Mucosa of stomach (tissue), 1 donor: Measurements from ENCODE around the gene AOAH.

ENCODE experiments used
- H3K27me3 ChIP-seq: one replicate; pipeline ENCODE4 v1.7.0; 2013; ENCODE audit warnings: mild to moderate bottlenecking, low read length; ENCODE audit not compliant: control insufficient read depth, insufficient read depth
- H3K36me3 ChIP-seq: one replicate; pipeline ENCODE4 v1.7.0; 2013; ENCODE audit warnings: low read length; ENCODE audit not compliant: control insufficient read depth, insufficient read depth
- H3K4me1 ChIP-seq: one replicate; pipeline ENCODE4 v1.7.0; 2013; ENCODE audit warnings: mild to moderate bottlenecking, low read length; ENCODE audit not compliant: control insufficient read depth, insufficient read depth
- H3K4me3 ChIP-seq: one replicate; pipeline ENCODE4 v1.7.0; 2013; ENCODE audit warnings: low read length
- H3K9ac ChIP-seq: one replicate; pipeline ENCODE4 v1.7.0; 2013; ENCODE audit warnings: mild to moderate bottlenecking, low read length, moderate library complexity
- H3K9me3 ChIP-seq: one replicate; pipeline ENCODE4 v1.7.0; 2013; ENCODE audit warnings: mild to moderate bottlenecking, low read length, moderate library complexity; ENCODE audit not compliant: control insufficient read depth
- donor health status: Pancreatic carcinoma.

Gene AOAH

DNA sequence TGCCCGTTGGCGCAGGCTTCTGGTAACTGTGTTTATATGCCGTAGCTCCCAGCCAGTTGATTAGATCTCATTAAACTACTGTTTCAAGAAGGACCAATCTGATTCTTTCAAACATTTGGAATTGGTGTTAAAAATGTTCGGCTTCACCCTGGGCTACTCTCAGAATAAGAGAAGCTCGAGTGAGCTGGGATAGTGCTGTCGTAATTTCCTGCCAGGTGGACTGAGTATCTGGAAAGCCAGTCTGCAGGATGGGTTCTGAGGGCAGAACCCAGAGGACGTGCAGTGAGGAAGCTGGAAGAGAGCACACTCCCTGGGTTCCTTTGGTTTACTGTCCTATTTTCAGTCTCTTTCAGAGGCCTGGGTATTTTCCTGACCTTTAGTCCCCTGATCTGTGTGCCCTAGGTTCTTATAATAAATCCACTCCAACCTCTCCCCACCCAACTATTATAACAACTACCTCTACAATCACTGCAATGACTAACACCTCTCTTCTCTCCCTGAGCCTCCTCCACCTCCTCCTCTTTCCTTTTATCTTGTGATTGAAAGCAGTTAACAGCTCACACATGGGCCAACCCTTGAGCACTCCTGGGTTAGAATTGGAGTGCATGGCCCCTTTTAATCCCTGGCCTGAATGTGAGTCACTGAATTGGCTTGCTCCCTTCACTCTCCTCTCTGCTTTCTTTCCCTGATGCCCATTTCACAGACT, 63.0 kb downstream of the AOAH start:
- H3K27me3 ChIP-seq: no peaks in the 10 kb centered on the region
- H3K36me3 ChIP-seq: no peaks in the 10 kb centered on the region
- H3K4me1 ChIP-seq: no peaks in the 10 kb centered on the region
- H3K9me3 ChIP-seq: no peaks in the 10 kb centered on the region
- H3K9ac ChIP-seq: no peak overlapping the region
- no peak overlapping the region for H3K4me3 ChIP-seq

DNA sequence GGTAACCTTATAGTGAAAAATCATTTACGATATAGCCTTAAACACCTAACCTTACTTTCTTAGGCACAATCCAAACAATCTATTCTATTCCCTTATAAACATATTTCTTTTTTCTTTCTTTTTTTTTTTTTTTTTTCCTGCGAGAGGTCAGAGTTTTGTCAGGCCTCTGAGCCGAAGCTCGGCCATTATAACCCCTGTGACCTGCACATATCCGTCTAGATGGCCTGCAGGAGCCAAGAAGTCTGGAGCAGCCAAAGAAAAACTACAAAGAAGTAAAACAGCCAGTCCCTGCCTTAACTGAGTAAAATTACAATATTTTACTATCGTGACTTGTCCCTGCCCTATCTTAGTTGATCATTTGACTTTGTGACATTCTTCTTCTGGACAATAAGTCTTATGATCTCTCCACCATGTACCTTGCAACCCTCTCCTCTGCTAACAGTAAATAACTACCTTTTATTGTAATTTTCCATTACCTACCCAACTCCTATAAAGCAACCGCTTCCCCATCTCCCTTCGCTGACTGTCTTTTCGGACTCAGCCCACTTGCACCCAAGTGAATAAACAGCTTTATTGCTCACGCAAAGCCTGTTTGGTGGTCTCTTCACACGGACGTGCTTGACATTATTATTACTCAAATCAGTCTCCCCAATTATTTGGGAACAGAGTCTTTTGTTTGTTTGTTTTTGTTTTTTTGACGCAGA, 64.5 kb downstream of the AOAH start:
- H3K9ac ChIP-seq: no peak overlapping the region
- H3K4me1 ChIP-seq: no peaks in the 10 kb centered on the region
- no peaks in the 10 kb centered on the region for H3K9me3 ChIP-seq
- no peak overlapping the region for H3K4me3 ChIP-seq
- H3K36me3 ChIP-seq: no peaks in the 10 kb centered on the region
- no peaks in the 10 kb centered on the region for H3K27me3 ChIP-seq

DNA sequence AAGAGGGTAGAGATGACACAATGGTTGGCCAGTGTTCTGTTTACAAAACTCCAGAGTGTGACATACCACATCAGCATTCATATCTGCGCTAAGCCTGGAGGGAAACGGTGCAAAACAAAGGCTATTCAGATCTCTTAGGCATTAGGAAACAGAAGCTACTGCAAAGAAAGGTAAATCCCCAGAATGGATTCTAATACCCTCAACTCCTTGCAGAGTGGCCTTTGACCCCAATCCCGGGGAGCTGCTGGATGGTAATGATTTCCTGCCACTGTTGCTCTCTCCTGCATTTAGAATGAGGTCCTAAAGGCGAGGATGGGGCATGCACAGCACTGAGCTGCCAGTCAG, 65.2 kb downstream of the AOAH start:
- Histone ChIP-seq H3K9me3 (no peaks in the 10 kb centered on the region), H3K4me1 (no peaks in the 10 kb centered on the region), H3K27me3 (no peaks in the 10 kb centered on the region), H3K9ac (no peak overlapping the region), H3K36me3 (no peaks in the 10 kb centered on the region), H3K4me3 (no peak overlapping the region)

DNA sequence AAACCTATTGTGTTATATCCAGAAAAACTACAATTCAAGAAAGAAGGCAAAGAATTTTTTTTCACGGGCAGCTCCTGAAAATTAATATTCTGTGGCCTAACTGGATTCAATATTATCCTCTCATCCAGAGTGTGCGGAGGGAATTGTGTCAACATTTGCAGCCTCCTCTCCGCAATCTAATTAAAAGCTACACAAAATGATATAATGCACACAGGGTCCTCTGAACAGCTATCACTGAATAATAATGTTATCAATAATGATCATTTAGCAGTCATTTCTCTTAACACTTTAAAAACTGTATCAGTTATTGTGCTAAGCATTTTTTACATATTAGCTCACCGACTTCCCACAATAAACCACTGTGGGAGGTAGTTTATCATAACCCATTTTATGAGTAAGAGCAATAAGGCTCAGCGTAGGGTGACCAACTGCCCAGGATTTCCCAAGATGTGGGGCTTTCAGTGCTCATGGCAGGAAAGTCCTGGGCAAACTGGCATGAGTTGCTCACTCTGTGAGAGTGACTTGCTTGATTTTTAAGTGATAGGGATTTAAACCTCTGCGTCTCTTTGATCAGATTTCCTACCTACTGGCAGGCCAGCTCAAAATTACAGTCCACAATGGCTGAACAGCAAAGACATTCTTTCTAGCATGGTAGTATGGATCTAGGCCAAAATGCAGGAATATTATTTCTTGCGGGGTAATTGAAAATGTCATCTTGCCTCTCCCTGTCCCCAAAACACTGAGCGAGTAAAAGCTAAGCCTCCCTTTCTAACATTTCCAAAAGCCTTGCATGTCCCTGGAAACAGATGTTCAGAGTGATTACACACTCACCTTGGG, 65.7 kb downstream of the AOAH start:
- Histone ChIP-seq H3K9me3 (no peaks in the 10 kb centered on the region), H3K9ac (no peak overlapping the region), H3K36me3 (no peaks in the 10 kb centered on the region), H3K27me3 (no peaks in the 10 kb centered on the region), H3K4me1 (no peaks in the 10 kb centered on the region), H3K4me3 (no peak overlapping the region)

DNA sequence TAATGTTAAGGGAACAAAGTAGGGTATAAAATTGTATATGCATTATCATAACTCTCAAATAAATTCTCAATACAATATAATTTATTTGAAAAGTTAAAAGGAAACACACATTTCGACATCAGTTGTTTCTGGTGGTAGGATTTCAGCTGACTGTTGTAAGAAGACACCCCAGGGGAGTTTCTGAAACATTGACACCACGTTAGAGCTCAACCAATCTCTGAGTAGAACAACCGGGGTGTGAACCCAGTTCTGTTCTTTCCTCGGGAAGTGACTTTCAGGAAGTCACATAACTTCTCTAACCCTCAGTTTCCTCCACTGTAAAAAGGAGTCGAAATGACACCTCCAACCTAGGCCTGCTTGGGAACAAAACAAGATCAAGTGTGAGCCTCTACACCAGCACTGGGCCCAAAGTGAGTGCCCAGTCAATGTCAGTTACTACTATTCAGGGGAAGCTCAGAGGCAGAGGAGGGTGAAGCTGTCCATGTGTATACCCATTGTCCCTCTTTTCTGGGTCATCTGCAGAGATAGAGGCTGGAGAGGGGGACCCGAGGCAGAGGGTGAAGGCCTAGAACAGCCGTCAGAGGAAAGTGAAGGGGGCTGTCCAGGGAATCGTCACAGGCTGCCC, 67.1 kb downstream of the AOAH start:
- no peak overlapping the region for H3K9ac ChIP-seq
- H3K36me3 ChIP-seq: no peaks in the 10 kb centered on the region
- no peak overlapping the region for H3K4me3 ChIP-seq
- H3K9me3 ChIP-seq: no peaks in the 10 kb centered on the region
- no peaks in the 10 kb centered on the region for H3K27me3 ChIP-seq
- no peaks in the 10 kb centered on the region for H3K4me1 ChIP-seq

DNA sequence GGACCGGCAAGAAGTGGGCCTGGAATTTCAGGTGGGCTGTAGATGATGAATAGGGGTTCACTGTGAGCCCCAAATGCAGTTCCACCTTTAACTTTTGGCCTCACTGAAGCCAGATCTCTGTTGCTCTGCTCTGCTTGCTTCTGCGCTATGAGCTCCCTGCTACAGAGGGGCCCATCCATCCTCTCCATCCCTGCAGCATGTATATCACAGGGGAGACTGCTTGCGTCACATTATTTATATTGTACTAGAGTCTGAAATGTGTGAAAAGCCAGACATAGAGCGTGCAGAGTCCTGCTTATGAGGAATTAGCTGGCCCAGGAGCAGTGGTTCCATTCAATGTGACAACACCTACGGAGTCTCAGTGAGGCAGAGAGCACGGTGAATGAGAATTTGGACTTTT, 69.9 kb downstream of the AOAH start:
- H3K4me1 ChIP-seq: no peaks in the 10 kb centered on the region
- H3K27me3 ChIP-seq: no peaks in the 10 kb centered on the region
- no peaks in the 10 kb centered on the region for H3K9me3 ChIP-seq
- no peak overlapping the region for H3K4me3 ChIP-seq
- H3K9ac ChIP-seq: no peak overlapping the region
- H3K36me3 ChIP-seq: no peaks in the 10 kb centered on the region

DNA sequence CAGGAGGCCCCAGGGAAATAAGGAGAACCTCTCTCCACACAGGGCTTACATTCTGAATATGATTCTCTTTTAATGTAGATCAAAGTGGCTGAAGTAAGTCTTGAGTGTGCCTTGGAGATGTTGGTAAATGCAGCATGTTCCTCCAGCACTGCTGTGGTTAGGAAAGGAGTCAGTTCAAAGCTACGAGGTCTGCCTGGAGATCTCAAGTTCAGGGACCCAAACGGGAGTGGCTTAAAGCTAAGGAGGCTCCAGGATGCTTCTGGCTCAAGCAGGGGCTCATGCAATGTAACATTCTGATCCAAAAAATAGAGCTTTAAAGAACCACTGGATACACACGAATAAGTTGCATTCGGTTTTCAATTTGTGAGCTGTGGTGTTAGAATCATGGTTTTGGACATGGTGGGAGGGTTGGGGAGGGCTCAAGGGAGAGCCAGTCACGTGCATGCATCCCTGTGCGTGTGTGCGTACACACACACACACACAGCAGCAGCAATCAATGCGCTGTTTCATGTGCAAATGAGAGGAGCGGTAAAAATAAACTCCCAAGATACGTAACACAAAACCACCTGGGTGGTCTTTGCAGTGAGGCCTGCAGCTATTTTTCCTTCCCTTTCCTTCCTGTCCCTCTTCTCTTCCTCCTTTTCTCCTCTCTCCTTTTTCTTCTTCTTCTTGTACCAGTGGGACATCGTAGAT, 70.5 kb downstream of the AOAH start:
- no peaks in the 10 kb centered on the region for H3K36me3 ChIP-seq

DNA sequence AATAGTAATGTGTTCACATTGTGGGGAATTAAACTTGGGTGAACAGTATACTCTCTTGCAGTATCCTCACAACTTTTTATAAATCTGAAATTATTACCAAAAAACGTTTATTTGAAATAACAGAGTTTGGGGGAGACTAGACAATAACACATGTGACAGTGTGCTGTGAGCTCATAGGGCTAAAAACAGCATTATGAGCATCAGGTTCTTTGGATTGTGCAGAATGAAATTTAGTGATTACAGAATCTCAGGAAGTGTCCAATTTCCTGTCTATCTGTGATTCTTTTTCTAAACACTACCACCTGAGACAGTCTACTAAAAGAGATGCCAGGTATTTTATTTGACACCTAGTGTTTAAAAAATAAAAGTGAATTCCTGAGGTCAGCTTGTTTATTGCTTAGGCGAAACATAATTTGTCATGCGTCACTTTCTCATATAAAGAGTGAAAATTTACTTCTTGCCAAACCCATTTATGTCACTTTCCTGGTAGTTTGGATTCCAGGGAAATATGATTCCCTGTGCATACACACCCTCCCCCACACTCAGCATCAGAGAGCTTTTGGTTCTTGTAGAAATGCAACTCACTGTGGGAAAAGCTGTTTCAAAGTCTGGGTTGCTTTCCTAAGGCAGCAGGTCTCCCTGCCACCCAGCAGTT, 71.2 kb downstream of the AOAH start:
- H3K27me3 ChIP-seq: no peaks in the 10 kb centered on the region
- no peak overlapping the region for H3K9ac ChIP-seq
- H3K9me3 ChIP-seq: no peaks in the 10 kb centered on the region
- H3K4me3 ChIP-seq: no peak overlapping the region
- H3K36me3 ChIP-seq: no peaks in the 10 kb centered on the region
- no peaks in the 10 kb centered on the region for H3K4me1 ChIP-seq

More for the DNA sequence above, 70.5 kb downstream of the AOAH start:
- no peaks in the 10 kb centered on the region for H3K4me1 ChIP-seq
- no peaks in the 10 kb centered on the region for H3K27me3 ChIP-seq
- H3K9me3 ChIP-seq: no peaks in the 10 kb centered on the region
- H3K4me3 ChIP-seq: no peak overlapping the region
- H3K9ac ChIP-seq: no peak overlapping the region

DNA sequence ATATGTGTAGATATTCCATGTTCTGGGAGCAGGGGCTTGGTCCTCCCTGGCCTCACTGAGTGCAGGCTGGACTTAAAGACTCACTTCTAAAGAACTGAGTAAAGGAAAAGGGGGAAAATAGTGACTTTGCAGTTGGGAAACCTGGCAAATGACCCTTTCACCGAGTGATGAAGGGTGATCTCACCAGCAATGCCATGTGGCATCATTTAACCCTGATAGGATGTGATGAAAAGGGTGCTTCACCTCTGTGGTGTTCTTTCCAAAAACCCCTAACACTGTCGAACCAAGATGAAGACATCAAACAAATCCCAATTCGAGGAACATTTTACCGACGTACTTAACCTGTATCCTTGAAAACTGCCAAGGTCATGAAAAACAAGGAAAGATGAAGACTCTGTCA, 71.9 kb downstream of the AOAH start:
- H3K9ac ChIP-seq: no peak overlapping the region
- H3K4me1 ChIP-seq: no peaks in the 10 kb centered on the region
- H3K27me3 ChIP-seq: no peaks in the 10 kb centered on the region
- H3K36me3 ChIP-seq: no peaks in the 10 kb centered on the region
- H3K9me3 ChIP-seq: no peaks in the 10 kb centered on the region
- no peak overlapping the region for H3K4me3 ChIP-seq

DNA sequence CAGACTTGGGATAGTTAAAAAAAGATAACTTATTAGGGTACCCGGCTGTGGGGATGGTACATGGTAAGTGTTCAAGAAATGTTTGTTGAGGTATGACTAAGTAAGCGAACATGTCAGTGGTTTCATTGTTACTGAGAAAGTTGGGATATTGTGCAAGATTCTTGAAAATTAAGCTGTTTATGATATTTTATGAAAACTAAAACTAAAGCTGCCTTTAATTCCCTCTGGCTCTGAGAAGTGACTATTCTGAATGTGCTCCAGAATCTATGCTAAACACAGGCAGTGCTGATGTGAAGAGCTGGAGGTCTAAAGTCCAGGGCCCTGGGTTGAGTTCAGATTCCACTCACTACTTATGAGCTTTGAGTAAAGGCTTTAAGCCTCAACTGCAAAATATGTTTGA, 72.9 kb downstream of the AOAH start:
- no peak overlapping the region for H3K4me3 ChIP-seq
- no peaks in the 10 kb centered on the region for H3K9me3 ChIP-seq
- H3K9ac ChIP-seq: no peak overlapping the region
- H3K4me1 ChIP-seq: no peaks in the 10 kb centered on the region
- H3K36me3 ChIP-seq: no peaks in the 10 kb centered on the region
- no peaks in the 10 kb centered on the region for H3K27me3 ChIP-seq

DNA sequence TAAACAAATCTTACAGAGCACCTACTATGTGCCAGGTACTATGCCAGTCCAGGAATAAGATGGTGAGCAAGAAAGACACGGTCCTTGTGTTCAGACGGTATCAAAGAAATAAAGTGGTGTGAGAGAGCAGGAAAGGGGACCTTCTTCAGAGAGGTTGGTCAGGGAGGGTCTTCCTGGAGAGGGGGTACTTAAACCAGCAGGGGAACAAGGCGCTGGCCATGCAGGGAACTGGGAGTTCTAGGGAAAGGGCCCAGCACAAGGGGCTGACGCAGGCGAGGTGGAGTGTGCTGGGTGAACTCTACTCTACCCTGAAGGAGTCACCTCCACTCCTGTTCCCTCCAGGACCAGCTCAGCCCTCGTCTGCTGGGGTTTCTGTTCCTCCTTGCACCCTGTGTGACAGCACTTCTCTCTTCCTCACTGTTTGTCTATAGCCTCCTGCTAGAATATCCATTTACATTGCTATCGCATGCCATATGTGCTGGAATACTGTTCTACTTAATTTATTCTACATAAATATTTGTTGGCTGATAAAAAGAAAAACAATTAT, 73.5 kb downstream of the AOAH start:
- Histone ChIP-seq H3K4me3 (no peak overlapping the region), H3K36me3 (no peaks in the 10 kb centered on the region), H3K27me3 (no peaks in the 10 kb centered on the region), H3K9ac (no peak overlapping the region), H3K4me1 (no peaks in the 10 kb centered on the region), H3K9me3 (no peaks in the 10 kb centered on the region)
